GM12878 (cell line): Measurements from ENCODE around the gene UBE3B.

Source experiments
- CHD2 ChIP-seq: IDR thresholded peaks from 2 replicates; pipeline ENCODE4 v1.6.1; 2011; ENCODE audit warnings: low read depth, low read length, improper control_type of control experiment, borderline replicate concordance
- EZH2 ChIP-seq: IDR thresholded peaks from 2 replicates; pipeline ENCODE4 v1.6.1; 2012; ENCODE audit warnings: low read depth, mild to moderate bottlenecking, control low read depth, inconsistent platforms, low read length, borderline replicate concordance; ENCODE audit not compliant: control insufficient read depth
- TF ChIP-seq, protein P1 (sequence below), 3 experiments: IDR thresholded peaks in 2 of 3; conservative IDR thresholded peaks in 1 of 3; 2 replicates each; pipeline ENCODE4 v1.5.1; 2011; ENCODE audit warnings: low read depth in 3 of 3, low read length in 3 of 3, mild to moderate bottlenecking in 3 of 3, control low read depth in 2 of 3, moderate library complexity in 2 of 3, inconsistent platforms in 1 of 3, mixed read lengths in 1 of 3; ENCODE audit not compliant: control insufficient read depth in 2 of 3, insufficient read depth in 1 of 3; ENCODE audit errors: extremely low read depth in 1 of 3
- TF ChIP-seq, protein P2 (sequence below): IDR thresholded peaks from 2 replicates; pipeline ENCODE4 v1.6.1; 2012; ENCODE audit warnings: mild to moderate bottlenecking, low read depth, low read length

DNA sequence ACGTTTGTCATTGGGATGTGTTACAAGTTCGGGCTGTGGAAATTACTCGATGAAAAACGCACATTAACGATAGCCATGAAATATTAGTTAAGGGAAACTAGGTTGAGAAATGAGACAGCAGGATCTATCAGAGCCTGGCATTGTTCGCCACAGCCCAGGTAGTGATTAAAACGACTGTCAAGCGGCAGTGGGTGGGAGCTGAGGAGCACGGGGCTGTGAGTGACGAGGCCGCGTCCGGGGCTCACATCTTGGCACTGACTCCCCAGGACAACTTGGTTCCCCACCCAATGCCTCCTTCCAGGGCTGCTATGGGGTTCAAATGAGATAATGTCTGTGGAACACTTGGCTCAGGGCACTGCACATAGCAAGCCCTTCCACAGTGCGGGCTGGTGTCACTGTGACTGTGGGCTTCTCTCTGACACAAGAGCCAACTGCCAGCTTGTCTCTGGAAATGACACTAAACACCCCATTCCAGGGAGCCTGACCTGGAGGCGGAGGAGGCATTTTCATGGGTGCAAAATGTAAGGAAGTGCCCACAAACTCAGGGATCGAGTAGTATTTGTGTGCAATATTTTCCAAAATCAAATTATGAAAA, 76.6 kb downstream of the UBE3B start:
- TF ChIP-seq EZH2 (no peak), CHD2 (no peak)
- TF ChIP-seq, protein P1, sequence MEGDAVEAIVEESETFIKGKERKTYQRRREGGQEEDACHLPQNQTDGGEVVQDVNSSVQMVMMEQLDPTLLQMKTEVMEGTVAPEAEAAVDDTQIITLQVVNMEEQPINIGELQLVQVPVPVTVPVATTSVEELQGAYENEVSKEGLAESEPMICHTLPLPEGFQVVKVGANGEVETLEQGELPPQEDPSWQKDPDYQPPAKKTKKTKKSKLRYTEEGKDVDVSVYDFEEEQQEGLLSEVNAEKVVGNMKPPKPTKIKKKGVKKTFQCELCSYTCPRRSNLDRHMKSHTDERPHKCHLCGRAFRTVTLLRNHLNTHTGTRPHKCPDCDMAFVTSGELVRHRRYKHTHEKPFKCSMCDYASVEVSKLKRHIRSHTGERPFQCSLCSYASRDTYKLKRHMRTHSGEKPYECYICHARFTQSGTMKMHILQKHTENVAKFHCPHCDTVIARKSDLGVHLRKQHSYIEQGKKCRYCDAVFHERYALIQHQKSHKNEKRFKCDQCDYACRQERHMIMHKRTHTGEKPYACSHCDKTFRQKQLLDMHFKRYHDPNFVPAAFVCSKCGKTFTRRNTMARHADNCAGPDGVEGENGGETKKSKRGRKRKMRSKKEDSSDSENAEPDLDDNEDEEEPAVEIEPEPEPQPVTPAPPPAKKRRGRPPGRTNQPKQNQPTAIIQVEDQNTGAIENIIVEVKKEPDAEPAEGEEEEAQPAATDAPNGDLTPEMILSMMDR (IDR thresholded peaks at IDR 0.05 in 2 of 3, conservative IDR thresholded peaks at IDR 0.05 in 1 of 3; ENCODE audit: control insufficient read depth in 2 of 3, extremely low read depth in 1 of 3, insufficient read depth in 1 of 3, low read depth in 3 of 3, low read length in 3 of 3) = no peak
- TF ChIP-seq, protein P2, sequence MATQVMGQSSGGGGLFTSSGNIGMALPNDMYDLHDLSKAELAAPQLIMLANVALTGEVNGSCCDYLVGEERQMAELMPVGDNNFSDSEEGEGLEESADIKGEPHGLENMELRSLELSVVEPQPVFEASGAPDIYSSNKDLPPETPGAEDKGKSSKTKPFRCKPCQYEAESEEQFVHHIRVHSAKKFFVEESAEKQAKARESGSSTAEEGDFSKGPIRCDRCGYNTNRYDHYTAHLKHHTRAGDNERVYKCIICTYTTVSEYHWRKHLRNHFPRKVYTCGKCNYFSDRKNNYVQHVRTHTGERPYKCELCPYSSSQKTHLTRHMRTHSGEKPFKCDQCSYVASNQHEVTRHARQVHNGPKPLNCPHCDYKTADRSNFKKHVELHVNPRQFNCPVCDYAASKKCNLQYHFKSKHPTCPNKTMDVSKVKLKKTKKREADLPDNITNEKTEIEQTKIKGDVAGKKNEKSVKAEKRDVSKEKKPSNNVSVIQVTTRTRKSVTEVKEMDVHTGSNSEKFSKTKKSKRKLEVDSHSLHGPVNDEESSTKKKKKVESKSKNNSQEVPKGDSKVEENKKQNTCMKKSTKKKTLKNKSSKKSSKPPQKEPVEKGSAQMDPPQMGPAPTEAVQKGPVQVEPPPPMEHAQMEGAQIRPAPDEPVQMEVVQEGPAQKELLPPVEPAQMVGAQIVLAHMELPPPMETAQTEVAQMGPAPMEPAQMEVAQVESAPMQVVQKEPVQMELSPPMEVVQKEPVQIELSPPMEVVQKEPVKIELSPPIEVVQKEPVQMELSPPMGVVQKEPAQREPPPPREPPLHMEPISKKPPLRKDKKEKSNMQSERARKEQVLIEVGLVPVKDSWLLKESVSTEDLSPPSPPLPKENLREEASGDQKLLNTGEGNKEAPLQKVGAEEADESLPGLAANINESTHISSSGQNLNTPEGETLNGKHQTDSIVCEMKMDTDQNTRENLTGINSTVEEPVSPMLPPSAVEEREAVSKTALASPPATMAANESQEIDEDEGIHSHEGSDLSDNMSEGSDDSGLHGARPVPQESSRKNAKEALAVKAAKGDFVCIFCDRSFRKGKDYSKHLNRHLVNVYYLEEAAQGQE = no peak
